Hematopoietic multipotent progenitor cell (in vitro differentiated cells): ENCODE results near the gene CYP26C1. TPM values are rescaled to one million over a fixed set of nuclear protein-coding genes. Genes with fewer than 3 reads are reported as not detected.

Experiments
- DNase-seq, 3 donors: peaks; one replicate each; pipeline ENCODE4 v3.0.0-alpha.2; 2011 to 2015; ENCODE audit warnings: low read depth in 2 of 3, low spot score in 2 of 3
- total RNA-seq: library from RNA; depleted of rRNA; stranded (reverse); fragments of >200 nt; gene quantifications from one replicate; pipeline ENCODE4 v1.2.3, GENCODE V29; 2012

Gene CYP26C1
- total RNA-seq, 1 donor, result 0.54 TPM

DNA sequence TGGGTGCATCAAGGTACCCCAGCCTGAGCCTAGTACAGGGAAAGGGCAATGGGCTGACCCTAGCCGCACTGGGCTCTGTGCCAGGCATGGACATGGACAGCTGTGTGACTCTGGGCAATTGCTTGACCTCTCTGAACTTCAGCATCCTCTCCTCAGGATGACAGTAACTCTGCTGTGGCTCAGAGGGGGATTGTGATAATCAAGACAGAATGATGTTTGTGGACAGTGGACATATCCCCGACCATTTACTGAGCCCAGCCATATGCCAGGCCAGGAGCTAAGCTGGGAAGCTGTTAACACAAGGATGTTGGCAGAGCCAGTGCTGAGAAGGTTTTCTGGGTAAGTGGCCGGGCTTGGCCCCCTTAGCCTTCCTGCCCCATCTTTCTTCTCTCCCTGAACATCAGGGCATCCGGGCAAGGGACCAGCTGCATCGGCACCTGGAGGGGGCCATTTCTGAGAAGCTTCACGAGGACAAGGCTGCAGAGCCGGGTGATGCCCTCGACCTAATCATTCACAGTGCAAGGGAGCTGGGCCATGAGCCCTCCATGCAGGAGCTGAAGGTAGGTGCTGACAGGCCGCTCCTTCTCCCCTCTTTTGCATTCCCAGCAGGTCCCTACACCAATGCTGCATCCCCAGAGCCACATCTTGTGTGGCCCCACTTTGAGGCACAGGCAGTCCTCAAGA is 3.5 kb downstream of the CYP26C1 start:
- no peak for DNase-seq

DNA sequence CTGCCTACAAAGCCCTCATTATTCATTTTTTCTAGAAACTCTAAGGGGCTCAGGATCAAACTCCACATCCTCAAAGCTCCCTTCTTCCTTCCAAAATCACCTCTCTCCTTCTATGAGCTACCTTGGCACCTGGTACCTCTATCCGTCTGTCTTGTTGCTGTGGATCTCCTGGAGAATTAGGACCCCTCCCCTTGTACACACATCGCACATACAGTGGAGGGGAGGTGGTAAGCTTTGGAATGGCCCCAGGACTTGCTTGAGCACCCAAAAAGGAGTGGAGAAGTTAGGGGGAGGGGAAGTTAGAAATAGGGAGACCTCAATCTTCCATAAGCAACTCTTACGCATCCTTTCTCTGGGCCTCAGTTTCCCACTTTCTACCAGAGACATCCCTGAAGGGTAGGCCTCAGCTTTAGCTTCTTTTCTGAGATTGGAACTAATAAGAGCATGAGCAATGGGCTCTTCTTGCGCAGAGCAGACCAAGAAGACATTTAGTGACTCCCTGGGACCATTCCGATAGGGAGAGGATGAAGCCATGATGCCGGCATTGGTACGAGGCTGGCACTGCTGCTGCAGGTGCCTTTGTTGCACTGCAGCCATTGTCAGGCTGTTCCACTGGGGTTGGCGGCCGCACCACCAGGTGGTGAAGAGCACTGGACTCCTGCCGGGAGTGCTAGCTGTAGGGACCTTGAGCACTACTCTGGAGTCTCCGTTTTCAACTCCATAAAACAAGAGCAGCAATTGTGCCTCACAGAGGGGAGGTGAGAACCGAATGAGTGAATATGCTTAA is 4.5 kb downstream of the CYP26C1 start:
- DNase-seq, result no peak

DNA sequence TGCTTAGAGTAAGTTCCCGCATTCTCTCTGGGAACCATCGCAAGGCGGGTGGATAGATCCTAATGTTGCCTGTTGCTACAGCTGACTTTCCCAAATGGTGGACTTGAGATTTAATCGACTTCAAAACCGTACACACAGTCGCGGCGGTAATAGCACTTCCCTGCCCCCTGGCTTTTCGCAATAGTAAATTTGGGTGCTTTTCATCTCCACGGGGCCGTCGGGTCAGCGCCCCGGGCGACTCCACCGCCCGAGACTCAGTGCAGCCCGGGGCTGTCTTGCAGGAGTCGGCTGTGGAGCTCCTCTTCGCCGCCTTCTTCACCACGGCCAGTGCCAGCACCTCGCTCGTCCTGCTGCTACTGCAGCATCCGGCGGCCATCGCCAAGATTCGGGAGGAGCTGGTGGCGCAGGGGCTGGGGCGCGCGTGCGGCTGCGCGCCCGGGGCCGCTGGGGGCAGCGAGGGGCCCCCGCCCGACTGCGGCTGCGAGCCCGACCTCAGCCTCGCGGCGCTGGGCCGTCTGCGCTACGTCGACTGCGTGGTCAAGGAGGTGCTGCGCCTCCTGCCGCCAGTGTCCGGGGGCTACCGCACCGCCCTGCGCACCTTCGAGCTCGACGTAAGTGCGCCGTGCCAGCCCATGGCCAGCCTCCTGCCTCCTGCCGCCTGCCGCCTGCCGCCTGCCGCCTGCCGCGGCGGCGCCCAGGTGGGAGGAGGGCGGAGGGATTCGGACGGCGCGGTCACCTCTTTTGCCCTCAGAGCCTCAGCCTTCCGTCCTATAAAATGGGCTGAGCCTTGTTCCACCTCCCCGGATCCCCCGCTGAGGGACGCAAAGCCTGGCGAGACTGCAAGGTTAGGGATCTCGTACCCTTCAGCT is 5.3 kb downstream of the CYP26C1 start:
- DNase-seq, result no peak

DNA sequence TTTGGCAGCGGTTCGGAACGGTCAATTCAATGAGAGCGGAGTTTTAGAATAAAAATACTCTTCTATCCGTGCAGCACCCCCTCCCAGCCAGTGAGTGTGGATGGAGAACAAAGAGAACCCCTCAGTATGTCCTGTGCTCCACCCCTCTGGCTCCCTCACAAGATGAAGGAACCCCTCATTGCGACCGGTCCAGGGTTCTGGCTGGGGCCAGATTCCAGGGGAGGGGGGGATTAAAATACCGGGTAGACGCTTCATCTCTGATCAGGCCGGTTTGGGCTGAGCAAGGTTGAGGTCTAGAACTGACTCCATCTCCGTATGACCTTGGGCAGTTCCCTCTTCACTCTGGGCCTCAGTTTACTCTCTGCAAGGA is 5.9 kb downstream of the CYP26C1 start:
- DNase-seq, result no peak

DNA sequence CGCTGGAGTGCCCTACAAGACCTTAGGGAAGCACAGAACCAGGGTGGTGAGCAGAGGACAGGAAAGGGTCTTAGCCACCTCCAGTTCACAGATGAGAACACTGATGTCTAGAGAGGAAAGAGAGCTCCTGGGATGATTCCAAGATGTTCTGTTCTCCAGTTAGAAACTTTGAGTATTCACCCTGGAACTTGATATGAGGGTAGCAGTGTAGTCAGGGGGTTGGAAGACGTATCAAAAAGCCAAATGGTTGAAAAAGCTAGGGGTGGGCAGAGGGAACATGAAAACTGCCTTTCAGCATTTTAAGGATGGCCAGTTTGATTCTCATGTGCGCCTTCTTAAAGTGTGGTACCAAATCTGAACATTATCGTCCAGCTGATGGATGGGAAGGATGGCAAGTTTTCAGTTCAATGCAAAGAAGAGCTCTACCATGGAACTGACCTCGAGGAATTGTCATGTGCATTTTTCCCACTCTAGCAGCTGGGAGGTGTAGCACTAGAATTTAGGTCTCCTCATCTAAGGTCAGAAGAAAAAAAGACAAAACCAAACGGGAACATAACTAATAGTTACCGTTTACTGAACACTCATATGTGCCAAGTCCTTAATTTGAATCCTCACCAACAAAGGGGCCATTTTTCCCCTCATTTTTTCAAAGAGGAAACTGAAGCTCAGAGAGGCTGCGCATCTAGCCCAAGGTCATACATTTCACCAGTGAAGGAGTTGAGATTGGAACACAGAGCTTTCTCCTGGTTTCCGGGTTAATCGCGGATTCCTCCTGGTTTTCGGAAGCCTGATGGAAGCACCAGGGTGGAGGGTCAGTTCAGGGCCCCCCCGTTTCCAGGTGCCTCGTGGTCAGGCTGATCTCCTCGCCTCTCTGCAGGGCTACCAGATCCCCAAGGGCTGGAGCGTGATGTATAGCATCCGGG is 7.1 kb downstream of the CYP26C1 start:
- no peak for DNase-seq

DNA sequence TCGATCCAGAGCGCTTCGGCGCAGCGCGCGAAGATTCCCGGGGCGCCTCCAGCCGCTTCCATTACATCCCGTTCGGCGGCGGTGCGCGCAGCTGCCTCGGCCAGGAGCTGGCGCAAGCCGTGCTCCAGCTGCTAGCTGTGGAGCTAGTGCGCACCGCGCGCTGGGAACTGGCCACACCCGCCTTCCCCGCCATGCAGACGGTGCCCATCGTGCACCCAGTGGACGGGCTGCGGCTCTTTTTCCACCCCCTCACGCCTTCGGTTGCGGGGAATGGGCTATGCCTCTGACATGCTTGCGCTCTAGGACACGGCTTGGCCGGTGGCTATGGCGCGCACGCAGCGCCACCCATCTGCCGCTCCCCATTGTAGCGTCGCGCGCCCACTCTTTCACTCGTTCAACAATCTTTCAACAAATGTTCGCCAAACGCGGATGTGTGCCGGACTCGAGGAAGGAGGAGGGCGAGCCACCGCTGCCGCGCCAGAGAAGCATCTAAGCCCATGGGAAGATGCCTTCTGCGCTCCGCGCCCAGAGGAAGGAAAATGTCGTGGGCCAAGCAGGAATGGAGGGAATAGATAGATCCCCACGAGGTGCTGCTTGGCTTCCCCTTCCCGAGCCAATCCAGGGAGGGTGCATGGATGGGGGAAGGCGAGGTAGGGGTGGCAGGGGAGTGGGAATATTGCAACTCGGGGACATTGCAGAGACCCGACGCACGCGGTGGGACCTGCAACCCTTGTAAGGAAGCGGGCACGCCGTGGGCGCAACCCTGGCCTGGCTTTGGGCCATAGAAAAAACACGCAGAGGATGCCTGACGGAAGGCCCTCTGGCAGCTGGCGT is 8.0 kb downstream of the CYP26C1 start:
- no peak for DNase-seq

DNA sequence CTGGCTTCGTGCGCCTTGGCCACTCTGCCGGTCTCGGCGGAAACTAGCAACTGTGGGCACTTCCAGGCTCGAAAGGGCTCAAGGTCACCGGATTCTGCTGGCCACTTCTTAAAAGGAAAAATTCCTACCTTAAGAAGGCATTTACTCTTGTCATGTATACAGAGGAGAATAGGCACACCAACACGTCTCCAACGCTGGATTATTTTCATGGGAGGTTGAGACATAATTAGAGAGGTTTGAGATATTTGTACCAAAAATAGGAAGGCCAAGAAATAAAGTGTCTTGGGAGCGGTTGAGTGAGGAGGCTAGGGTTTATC is 8.6 kb downstream of the CYP26C1 start:
- no peak for DNase-seq

DNA sequence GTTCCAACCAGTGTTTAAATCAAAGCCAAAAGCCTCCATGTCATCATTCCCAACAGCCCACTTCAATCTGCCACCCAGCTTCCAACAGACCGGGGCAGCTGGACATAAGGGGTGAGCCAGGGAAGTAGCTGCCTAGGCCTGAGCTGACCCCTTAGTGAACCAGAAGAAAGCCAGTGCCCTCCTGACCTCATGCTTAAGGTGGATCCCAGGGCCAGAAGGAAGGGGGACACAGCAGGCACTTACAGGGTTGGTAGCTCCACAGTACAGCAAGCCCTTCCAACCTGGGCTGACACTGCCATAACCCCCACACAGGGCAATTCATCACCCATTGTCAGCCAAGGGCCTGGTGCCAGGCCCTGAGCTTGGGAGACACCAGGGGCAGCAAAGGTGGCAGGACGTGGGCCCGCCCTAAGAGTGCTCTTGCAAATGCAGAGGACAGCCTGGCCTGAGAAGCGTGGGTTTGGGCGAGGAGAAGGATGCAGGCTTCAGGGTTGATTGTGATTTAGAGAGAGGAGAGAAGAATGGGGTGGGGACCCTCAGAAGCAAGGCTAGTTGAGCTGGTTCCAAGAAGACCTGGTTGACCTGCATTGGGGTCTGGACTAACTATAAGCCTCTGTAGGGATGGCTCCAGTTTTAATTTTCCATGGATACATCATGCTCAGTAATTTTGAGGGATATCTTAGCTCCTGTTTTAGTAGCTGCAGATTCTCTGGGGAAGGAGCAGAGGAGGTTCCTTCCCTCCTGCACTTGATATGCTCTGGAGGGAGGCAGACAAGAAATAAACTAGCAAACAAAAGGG is 10.0 kb downstream of the CYP26C1 start:
- DNase-seq, result no peak

DNA sequence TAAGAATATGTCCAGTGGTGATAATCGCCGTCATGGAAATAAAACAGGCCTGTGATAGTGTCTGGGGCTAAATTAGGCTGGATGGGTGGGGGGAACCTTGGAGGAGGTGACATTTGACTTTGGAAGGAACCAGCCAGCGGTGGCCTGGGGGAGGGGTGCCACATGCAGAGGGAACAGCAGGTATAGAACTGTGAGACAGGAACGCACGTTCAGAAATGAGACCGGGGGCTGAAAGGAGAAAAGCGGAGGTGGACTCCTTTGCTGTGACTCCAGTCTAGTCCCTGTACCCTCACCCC is 10.5 kb downstream of the CYP26C1 start:
- DNase-seq, result no peak

DNA sequence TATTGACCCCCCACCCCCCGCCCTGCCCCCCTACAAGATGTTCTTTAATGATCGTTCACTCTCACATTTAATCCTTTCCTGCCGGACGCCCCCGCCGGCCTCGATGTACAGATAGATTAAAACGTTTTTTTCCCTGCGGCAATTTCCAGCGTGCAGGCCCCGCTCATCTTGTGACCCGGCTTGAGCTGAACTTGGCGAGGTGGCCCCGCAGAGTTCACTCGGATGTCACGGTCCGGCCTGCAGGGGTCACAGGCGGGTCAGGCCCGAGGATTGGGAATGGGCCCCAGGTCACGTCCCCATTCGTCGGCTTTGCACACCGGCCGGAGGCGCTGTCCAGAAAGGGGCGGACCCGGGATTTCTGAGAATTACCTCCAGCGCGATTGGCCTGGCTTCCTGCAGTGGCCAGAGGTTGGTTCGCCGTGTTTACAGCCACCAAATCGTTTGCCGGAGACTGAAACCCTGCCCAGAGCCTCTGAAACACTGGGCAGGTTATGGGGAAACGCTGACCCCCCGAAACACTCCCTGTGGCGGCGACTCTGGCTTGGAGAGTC is 11.2 kb downstream of the CYP26C1 start:
- no peak for DNase-seq

DNA sequence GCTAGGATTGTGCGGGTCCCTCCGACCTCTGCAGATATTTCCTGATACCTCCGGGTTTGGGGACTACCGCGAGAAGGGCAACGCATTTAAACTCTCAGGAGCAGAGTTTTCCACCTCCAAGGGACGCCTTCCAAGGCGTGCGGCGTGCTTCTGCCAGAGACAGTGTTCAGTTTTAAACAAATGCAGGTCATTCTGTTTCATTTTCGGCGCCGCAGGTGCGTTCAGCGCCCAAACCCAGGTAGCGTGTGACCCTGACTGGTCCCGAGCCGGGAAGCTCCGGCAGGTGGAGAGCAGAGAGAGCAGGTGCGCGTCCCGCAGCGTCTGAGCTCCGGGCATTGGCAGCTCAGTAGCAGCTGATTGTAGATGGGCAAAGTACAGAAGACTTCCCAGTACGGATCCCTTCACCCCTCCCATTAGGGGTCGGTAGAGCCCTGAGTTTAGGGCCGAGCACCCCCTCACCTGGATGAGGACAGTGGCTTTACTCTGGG is 11.7 kb downstream of the CYP26C1 start:
- DNase-seq, result no peak

DNA sequence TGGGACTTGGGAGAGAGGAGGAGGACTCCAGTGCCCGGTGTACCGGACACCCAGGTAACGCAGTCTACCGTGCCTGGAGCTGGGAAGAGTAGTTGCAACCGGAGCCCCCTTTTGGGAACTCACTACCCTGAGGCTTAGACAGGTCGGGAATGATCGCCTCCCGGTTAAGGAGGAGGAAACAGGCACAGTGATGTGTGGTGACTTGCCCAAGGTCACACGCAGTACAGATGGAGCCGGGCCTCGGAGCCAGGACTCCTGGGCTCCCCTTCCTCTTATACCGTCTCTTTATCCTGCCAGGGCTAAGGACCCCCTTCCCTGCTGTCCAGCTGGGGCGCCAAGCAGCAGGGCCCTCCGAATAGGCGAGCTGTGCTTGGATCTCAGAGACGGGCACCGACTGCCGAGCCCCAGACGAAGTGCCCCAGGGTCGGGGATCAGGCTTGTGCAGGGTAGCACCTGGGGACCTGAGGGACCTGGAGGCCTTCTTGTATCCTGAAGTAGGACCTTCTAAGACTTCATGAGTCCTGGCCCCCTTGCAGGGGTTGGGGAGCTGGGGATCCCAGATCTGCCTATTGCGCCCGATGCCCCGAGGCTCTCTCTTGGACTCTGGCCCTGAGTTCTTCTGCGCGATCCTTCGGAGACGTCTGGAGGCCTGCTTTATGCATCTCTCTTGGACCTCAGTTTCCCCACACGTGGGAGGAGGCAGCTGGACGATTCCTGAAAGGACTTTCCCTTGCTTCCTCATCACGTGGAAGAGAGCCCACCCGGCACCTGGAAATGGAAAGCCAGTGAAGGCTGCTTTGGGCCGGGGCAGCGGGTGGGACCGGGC is 12.3 kb downstream of the CYP26C1 start:
- DNase-seq, result peak in 1 of 3 donors; percentile 29

DNA sequence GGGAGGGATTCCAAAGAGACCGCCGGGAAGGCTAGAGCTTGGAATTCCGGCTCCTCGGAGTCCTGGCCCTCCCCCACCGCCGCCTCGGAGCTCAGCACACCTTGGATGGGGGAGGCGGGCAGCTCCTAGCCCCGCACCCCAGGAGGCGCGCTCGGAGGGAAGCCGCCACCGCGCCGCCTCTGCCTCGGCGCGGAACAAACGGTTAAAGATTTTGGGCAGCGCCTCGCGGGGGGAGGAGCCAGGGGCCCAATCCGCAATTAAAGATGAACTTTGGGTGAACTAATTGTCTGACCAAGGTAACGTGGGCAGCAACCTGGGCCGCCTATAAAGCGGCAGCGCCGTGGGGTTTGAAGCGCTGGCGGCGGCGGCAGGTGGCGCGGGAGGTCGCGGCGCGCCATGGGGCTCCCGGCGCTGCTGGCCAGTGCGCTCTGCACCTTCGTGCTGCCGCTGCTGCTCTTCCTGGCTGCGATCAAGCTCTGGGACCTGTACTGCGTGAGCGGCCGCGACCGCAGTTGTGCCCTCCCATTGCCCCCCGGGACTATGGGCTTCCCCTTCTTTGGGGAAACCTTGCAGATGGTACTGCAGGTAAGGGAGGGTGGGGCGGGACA is 13.0 kb downstream of the CYP26C1 start, which contains the start of gene CYP26A1:
CYP26A1 (plus strand) TSS at position 355 of the 608 bp plus-strand sequence; CDS start at position 397, 42 bp downstream.
- no peak for DNase-seq

DNA sequence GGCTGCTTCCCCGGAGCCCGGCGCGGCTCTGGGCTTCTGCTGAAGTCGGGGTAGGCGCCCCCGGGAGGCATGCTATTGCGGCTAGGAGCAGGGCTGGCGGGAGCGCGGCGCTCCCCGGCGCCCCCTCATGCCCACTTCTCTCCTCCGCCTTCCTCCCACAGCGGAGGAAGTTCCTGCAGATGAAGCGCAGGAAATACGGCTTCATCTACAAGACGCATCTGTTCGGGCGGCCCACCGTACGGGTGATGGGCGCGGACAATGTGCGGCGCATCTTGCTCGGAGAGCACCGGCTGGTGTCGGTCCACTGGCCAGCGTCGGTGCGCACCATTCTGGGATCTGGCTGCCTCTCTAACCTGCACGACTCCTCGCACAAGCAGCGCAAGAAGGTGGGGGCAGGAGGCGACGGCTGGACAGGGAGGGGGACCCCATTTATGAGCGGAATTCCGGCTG is 13.6 kb downstream of the CYP26C1 start:
- DNase-seq, result peak in 2 of 3 donors; percentile 57 to 58

DNA sequence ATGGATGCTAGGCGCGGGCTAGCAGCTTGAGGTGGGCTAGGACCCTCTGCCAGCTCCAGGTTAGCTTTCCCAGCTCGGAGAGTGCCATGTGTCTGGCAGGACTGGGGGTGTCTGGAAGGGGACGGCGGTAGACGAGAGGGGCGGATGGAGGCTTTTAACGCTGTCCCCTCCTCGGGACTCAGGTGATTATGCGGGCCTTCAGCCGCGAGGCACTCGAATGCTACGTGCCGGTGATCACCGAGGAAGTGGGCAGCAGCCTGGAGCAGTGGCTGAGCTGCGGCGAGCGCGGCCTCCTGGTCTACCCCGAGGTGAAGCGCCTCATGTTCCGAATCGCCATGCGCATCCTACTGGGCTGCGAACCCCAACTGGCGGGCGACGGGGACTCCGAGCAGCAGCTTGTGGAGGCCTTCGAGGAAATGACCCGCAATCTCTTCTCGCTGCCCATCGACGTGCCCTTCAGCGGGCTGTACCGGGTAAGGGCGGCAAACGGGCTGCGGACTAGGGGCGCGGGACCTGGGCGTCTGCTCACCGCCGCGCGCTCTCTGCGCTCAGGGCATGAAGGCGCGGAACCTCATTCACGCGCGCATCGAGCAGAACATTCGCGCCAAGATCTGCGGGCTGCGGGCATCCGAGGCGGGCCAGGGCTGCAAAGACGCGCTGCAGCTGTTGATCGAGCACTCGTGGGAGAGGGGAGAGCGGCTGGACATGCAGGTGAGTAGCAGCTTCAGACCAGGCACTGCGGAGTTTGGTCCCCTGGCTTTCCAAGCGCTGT is 14.2 kb downstream of the CYP26C1 start:
- no peak for DNase-seq
